ENCODE measurements around the gene TRAPPC2. TPM values are rescaled to one million over a fixed set of nuclear protein-coding genes. Genes with fewer than 3 reads are reported as not detected.

TRAPPC2 gene
- total and polyA plus RNA-seq, 2 of the 13 experiments (the other 11 are each of a cell fraction or from before 2014, with no cell fraction given), result 4.4 to 8.1 TPM

DNA sequence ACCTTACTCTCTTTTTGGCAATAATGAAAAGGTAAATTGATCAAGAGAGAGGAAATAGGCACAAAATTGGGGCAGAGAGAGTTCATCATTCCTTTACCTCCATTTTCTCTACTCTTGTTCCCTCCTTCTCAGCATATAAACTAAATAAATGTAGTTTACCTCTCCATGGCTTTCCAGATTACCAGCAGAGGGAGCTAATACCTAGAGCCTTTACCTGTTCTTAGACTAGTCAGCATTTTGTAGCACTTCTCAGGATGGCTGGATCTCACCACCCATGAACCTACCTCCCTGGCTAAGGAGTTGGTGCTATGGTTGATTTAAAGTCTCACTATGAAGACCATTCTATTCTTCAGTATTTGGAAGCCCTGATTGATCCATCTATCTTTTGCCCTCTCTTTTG, 15.8 kb upstream of the TRAPPC2 start:
- H3K79me2 ChIP-seq (ENCODE audit: insufficient read depth, low read length), result no peaks in the 10 kb centered on the region
- no peak overlapping the region for H3K27ac ChIP-seq (ENCODE audit: extremely low read length, insufficient read depth, low read length)
- intact Hi-C loops (cut with micrococcal nuclease; ENCODE audit: unreplicated experiment), result loop anchor here (1.0 kb wide), 2 partner anchors 244 to 282 kb away; no protein-coding TSS in a partner anchor
- in situ Hi-C loops (cut with HindIII; ENCODE audit: extremely low pct_ligation_motif_present, low pct_unique_long_range_greater_than_20kb), result loop anchor here (25.0 kb wide), 1 partner anchor 238 kb away; no protein-coding TSS in a partner anchor
- H3K4me1 ChIP-seq (ENCODE audit: insufficient read depth, low read length), result no peaks in the 10 kb centered on the region
- FAIRE-seq, result peak; percentile 48
- no TSS peak for BruUV-seq (replicated peaks)
- DNase-seq (ENCODE audit: low spot score), result peak; percentile 16
- peaks cover 0 to 16% of the 10 kb centered on the region in 2 experiments; a peak in 1 of 5 replicates for H3K36me3 ChIP-seq (replicated peaks in 1 of 2; ENCODE audit: control insufficient read depth in 1 of 2, insufficient read depth in 2 of 2, low read length in 2 of 2)
- no peaks in the 10 kb centered on the region for H3K27me3 ChIP-seq (ENCODE audit: control insufficient read depth in 1 of 2, insufficient read depth in 2 of 2, low read length in 2 of 2)
- ChIA-PET POLR2A (no interaction called here), CTCF (ENCODE audit: low intra/inter-chr PET ratio, low total read pairs) (interaction anchor here (0.8 to 1.3 kb wide), 3 partner anchors 91 to 282 kb away, joined by 3 to 5 read pairs (median 5); partner anchors contain the start of gene GEMIN8)
- no peaks in the 10 kb centered on the region for H4K20me1 ChIP-seq (ENCODE audit: insufficient read depth, low read length)
- H3K4me2 ChIP-seq (ENCODE audit: low read depth, low read length), result no peak overlapping the region
- H3K4me3 ChIP-seq (replicated peaks in 1 of 3; ENCODE audit: insufficient read depth in 1 of 3, low read depth in 2 of 3, low read length in 3 of 3), result no peak overlapping the region
- no peak overlapping the region for H3K9ac ChIP-seq (ENCODE audit: insufficient read depth, low read depth, low read length)
- peak; percentile 62 for ATAC-seq
- no peak overlapping the region for H2AFZ ChIP-seq (ENCODE audit: low read length)
- no peaks in the 10 kb centered on the region for H3K9me3 ChIP-seq (ENCODE audit: low read length)
- TF ChIP-seq, protein P1, sequence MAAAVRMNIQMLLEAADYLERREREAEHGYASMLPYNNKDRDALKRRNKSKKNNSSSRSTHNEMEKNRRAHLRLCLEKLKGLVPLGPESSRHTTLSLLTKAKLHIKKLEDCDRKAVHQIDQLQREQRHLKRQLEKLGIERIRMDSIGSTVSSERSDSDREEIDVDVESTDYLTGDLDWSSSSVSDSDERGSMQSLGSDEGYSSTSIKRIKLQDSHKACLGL (CRISPR knock-in tag; IDR thresholded peaks at IDR 0.05), result no peak
- TF ChIP-seq, protein P2, sequence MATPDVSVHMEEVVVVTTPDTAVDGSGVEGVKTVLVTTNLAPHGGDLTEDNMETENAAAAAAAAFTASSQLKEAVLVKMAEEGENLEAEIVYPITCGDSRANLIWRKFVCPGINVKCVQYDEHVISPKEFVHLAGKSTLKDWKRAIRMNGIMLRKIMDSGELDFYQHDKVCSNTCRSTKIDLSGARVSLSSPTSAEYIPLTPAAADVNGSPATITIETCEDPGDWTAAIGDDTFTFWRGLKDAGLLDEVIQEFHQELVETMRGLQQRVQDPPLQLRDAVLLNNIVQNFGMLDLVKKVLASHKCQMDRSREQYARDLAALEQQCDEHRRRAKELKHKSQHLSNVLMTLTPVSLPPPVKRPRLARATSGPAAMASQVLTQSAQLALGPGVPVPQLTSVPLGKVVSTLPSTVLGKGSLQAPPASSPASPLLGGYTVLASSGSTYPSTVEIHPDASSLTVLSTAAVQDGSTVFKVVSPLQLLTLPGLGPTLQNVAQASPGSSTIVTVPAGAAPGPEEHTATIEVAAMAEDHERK (CRISPR knock-in tag; IDR thresholded peaks at IDR 0.05; ENCODE audit: low read depth), result no peak
- no peak for TF ChIP-seq ZNF883 (CRISPR knock-in tag; IDR thresholded peaks at IDR 0.05; ENCODE audit: not compliant biosample characterization)
- TF ChIP-seq, protein P3, sequence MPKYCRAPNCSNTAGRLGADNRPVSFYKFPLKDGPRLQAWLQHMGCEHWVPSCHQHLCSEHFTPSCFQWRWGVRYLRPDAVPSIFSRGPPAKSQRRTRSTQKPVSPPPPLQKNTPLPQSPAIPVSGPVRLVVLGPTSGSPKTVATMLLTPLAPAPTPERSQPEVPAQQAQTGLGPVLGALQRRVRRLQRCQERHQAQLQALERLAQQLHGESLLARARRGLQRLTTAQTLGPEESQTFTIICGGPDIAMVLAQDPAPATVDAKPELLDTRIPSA (CRISPR knock-in tag; IDR thresholded peaks at IDR 0.05; ENCODE audit: borderline replicate concordance), result no peak
- no peak for TF ChIP-seq ZNF780A (CRISPR knock-in tag; IDR thresholded peaks at IDR 0.05)
- TF ChIP-seq EZH2 (conservative IDR thresholded peaks at IDR 0.05; ENCODE audit: low read depth, low read length), result no peak
- no peak for TF ChIP-seq ZMYM4 (CRISPR knock-in tag; IDR thresholded peaks at IDR 0.05)
- TF ChIP-seq, protein P4, sequence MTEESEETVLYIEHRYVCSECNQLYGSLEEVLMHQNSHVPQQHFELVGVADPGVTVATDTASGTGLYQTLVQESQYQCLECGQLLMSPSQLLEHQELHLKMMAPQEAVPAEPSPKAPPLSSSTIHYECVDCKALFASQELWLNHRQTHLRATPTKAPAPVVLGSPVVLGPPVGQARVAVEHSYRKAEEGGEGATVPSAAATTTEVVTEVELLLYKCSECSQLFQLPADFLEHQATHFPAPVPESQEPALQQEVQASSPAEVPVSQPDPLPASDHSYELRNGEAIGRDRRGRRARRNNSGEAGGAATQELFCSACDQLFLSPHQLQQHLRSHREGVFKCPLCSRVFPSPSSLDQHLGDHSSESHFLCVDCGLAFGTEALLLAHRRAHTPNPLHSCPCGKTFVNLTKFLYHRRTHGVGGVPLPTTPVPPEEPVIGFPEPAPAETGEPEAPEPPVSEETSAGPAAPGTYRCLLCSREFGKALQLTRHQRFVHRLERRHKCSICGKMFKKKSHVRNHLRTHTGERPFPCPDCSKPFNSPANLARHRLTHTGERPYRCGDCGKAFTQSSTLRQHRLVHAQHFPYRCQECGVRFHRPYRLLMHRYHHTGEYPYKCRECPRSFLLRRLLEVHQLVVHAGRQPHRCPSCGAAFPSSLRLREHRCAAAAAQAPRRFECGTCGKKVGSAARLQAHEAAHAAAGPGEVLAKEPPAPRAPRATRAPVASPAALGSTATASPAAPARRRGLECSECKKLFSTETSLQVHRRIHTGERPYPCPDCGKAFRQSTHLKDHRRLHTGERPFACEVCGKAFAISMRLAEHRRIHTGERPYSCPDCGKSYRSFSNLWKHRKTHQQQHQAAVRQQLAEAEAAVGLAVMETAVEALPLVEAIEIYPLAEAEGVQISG (CRISPR knock-in tag; IDR thresholded peaks at IDR 0.05), result no peak
- TF ChIP-seq RFX3 (CRISPR knock-in tag; IDR thresholded peaks at IDR 0.05), result no peak
- TF ChIP-seq ZSCAN30 (CRISPR knock-in tag; IDR thresholded peaks at IDR 0.05), result no peak
- 0 out of 2 replicates have a peak, but pooled peaks have one; percentile 10 for TF ChIP-seq STAG1 (CRISPR knock-in tag; IDR thresholded peaks at IDR 0.05)
- no peak for TF ChIP-seq ZNF674 (CRISPR knock-in tag; IDR thresholded peaks at IDR 0.05; ENCODE audit: low read depth)
- 0 out of 2 replicates have a peak, but pooled peaks have one; percentile 16 for TF ChIP-seq SMC3 (IDR thresholded peaks at IDR 0.05; ENCODE audit: low read length)
- no peak for TF ChIP-seq JUNB (CRISPR knock-in tag; IDR thresholded peaks at IDR 0.05; ENCODE audit: borderline replicate concordance)
- no peak for TF ChIP-seq ZNF839 (CRISPR knock-in tag; IDR thresholded peaks at IDR 0.05; ENCODE audit: borderline replicate concordance)
